ENCODE results near the gene DUSP23. TPM values are rescaled to one million over a fixed set of nuclear protein-coding genes. Genes with fewer than 3 reads are reported as not detected.

Gene DUSP23
- total and polyA plus RNA-seq, 4 donors = 25.8 to 244 (median 110) TPM

GRCh38 chr1:159817276-159818041 is 36.7 kb downstream of the DUSP23 start:
- Histone ChIP-seq H3K27me3 (ENCODE audit: control insufficient read depth in 3 of 3, insufficient read depth in 3 of 3, low read length in 2 of 3) (peaks cover 0 to under 1% (median 0%) of the 10 kb centered on the region in 3 donors), H3K9me3 (ENCODE audit: control insufficient read depth in 4 of 4, insufficient read depth in 3 of 4, low read length in 3 of 4) (no peaks in the 10 kb centered on the region), H3K4me3 (no peak overlapping the region), H3K4me1 (ENCODE audit: control insufficient read depth in 5 of 5, insufficient read depth in 5 of 5, low read length in 5 of 5) (no peaks in the 10 kb centered on the region), H3K27ac (ENCODE audit: low read depth in 1 of 2, low read length in 1 of 2) (no peak overlapping the region), H3K9ac (ENCODE audit: insufficient read depth in 1 of 2, low read length in 2 of 2) (no peak overlapping the region), H3K36me3 (ENCODE audit: control insufficient read depth in 4 of 4, insufficient read depth in 4 of 4, low read length in 4 of 4) (no peaks in the 10 kb centered on the region)
- 74 to 78% methylated on average over 11 of the region's 11 CpGs for WGBS, 2 donors
- DNase-seq (peak in 1 of 3 donors; percentile 16), ATAC-seq (ENCODE audit: insufficient read depth, low FRiP score) (no peak)
- TF ChIP-seq, protein P1, sequence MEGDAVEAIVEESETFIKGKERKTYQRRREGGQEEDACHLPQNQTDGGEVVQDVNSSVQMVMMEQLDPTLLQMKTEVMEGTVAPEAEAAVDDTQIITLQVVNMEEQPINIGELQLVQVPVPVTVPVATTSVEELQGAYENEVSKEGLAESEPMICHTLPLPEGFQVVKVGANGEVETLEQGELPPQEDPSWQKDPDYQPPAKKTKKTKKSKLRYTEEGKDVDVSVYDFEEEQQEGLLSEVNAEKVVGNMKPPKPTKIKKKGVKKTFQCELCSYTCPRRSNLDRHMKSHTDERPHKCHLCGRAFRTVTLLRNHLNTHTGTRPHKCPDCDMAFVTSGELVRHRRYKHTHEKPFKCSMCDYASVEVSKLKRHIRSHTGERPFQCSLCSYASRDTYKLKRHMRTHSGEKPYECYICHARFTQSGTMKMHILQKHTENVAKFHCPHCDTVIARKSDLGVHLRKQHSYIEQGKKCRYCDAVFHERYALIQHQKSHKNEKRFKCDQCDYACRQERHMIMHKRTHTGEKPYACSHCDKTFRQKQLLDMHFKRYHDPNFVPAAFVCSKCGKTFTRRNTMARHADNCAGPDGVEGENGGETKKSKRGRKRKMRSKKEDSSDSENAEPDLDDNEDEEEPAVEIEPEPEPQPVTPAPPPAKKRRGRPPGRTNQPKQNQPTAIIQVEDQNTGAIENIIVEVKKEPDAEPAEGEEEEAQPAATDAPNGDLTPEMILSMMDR (IDR thresholded peaks at IDR 0.05; ENCODE audit: control extremely low read depth, extremely low read depth) = no peak

DNA sequence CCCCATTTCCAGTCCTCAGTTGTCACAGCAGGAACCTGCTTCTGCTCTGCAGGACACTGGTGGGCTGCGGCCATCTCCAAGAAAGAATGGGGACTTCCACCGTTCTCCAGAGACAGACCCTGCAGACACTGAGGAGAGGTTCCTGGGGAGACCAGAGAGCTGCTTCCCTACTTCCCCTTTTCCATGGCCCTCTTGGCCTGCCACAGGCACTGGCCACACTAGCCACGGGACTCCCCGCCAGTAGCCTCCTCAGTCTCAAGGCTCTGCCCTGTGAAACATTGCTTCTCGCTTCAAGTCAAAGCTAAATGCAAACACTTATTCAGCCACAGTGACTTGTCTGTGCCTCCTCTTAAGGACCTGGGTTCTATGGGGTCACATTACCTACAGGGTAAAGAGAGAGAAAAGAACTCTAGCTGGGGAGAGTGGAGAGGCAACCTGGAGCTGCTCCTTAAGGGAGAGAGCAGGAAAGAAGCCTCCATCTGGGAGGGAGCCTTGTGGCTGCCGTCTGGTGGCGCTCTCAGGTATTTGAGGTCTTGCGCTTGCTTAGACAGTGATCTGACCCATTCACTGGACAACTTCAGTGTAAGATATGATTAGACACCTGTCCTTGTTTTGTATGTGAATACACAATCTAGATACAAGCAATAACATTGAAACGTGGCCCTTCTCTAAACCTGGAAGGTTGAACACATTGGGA is 40.6 kb downstream of the DUSP23 start:
- no peak overlapping the region for H3K27ac ChIP-seq (ENCODE audit: low read depth in 1 of 2, low read length in 1 of 2)
- 47 to 60% methylated on average over 9 of the region's 9 CpGs for WGBS, 2 donors
- DNase-seq (peak in 2 of 3 donors; percentile 20 to 53), ATAC-seq (ENCODE audit: insufficient read depth, low FRiP score) (peak; percentile 76)
- H3K9ac ChIP-seq (ENCODE audit: insufficient read depth in 1 of 2, low read length in 2 of 2) = no peak overlapping the region
- H3K4me1 ChIP-seq (ENCODE audit: control insufficient read depth in 5 of 5, insufficient read depth in 5 of 5, low read length in 5 of 5) = peaks cover 0 to 4% (median 0%) of the 10 kb centered on the region in 5 donors
- peaks cover 0 to 4% (median 0%) of the 10 kb centered on the region in 3 donors for H3K27me3 ChIP-seq (ENCODE audit: control insufficient read depth in 3 of 3, insufficient read depth in 3 of 3, low read length in 2 of 3)
- H3K36me3 ChIP-seq (ENCODE audit: control insufficient read depth in 4 of 4, insufficient read depth in 4 of 4, low read length in 4 of 4) = no peaks in the 10 kb centered on the region
- TF ChIP-seq, protein P1 (IDR thresholded peaks at IDR 0.05; ENCODE audit: control extremely low read depth, extremely low read depth) = no peak
- no peaks in the 10 kb centered on the region for H3K9me3 ChIP-seq (ENCODE audit: control insufficient read depth in 4 of 4, insufficient read depth in 3 of 4, low read length in 3 of 4)
- H3K4me3 ChIP-seq = no peak overlapping the region

- Histone ChIP-seq H3K27me3 (ENCODE audit: control insufficient read depth in 3 of 3, insufficient read depth in 3 of 3, low read length in 2 of 3) (peaks cover 0 to 4% (median 0%) of the 10 kb centered on the region in 3 donors), H3K4me1 (ENCODE audit: control insufficient read depth in 5 of 5, insufficient read depth in 5 of 5, low read length in 5 of 5) (peaks cover 0 to 4% (median 0%) of the 10 kb centered on the region in 5 donors), H3K9ac (ENCODE audit: insufficient read depth in 1 of 2, low read length in 2 of 2) (no peak overlapping the region), H3K36me3 (ENCODE audit: control insufficient read depth in 4 of 4, insufficient read depth in 4 of 4, low read length in 4 of 4) (no peaks in the 10 kb centered on the region), H3K9me3 (ENCODE audit: control insufficient read depth in 4 of 4, insufficient read depth in 3 of 4, low read length in 3 of 4) (no peaks in the 10 kb centered on the region), H3K4me3 (no peak overlapping the region), H3K27ac (ENCODE audit: low read depth in 1 of 2, low read length in 1 of 2) (no peak overlapping the region)
- no peak for ATAC-seq (ENCODE audit: insufficient read depth, low FRiP score)
- DNase-seq = peak in 1 of 3 donors; percentile 32
- TF ChIP-seq, protein P1 (IDR thresholded peaks at IDR 0.05; ENCODE audit: control extremely low read depth, extremely low read depth) = no peak
- 49 to 63% methylated on average over 7 of the region's 7 CpGs for WGBS, 2 donors
Measured at GRCh38 chr1:159823406-159823805, 42.6 kb downstream of the DUSP23 start.
